ENCODE results near the gene LCP2. TPM values are rescaled to one million over a fixed set of nuclear protein-coding genes. Genes with fewer than 3 reads are reported as not detected.

Gene LCP2
- total and polyA plus RNA-seq, 7 experiments from 2014 or later = 189 to 414 (median 295) TPM

DNA sequence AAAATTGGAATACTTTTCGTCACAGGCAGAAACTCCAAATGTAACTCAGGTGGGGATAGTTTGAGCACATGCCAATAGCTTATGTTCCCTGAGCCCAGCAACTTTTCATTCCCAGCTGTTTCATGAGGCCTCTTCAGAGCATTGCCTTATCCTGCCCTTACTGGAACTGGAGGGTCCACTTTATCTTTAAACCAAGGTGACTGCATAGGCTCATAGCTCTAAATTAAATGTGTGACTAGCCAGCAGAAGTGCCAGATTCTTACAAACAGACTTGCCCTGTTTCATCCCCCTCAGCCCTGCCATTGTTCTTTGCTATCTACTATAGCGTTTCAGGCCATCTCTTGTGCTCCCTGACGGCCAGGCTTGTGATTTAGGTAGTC, 8.1 kb upstream of the LCP2 start:
- Histone ChIP-seq H3K9me3 (ENCODE audit: control insufficient read depth in 2 of 3, low read length in 3 of 3) (no peaks in the 10 kb centered on the region), H3K4me1 (ENCODE audit: control insufficient read depth in 2 of 2, insufficient read depth in 2 of 2, low read length in 2 of 2) (peaks cover 32 to 51% of the 10 kb centered on the region in 2 donors), H3K27me3 (ENCODE audit: control insufficient read depth in 2 of 2, insufficient read depth in 2 of 2, low read length in 2 of 2) (no peaks in the 10 kb centered on the region), H3K4me3 (ENCODE audit: low read length) (no peak overlapping the region), H3K27ac (ENCODE audit: low read depth, low read length) (no peak overlapping the region), H3K36me3 (ENCODE audit: control insufficient read depth in 2 of 3, insufficient read depth in 3 of 3, low read length in 3 of 3) (no peaks in the 10 kb centered on the region)
- H3K36me3 Mint-ChIP-seq = peaks cover 0 to 1% (median 0%) of the 10 kb centered on the region in 5 donors
- ChIA-PET POLR2A (interaction anchor here (0.9 to 39.5 kb wide), 7 partner anchors 0 to 36 kb away, joined by 3 to 1119 read pairs (median 35); partner anchors contain the start of gene LCP2), CTCF (interaction anchor here (1.4 to 2.6 kb wide), 3 partner anchors 12 to 33 kb away, joined by 4 to 9 read pairs (median 8); no protein-coding TSS in a partner anchor)
- peak overlapping the region in 1 of 10 donors; percentile 9 for H3K4me3 Mint-ChIP-seq
- H3K27ac Mint-ChIP-seq = peak overlapping the region in 3 of 9 donors; percentile 25 to 54 (median 41)
- DNase-seq = no peak
- H3K27me3 Mint-ChIP-seq = no peaks in the 10 kb centered on the region
- intact Hi-C loops (cut with micrococcal nuclease) = no loop called here
- H3K9me3 Mint-ChIP-seq = no peaks in the 10 kb centered on the region
- no peak for ATAC-seq
- H3K4me1 Mint-ChIP-seq = peaks cover 54 to 95% (median 86%) of the 10 kb centered on the region in 7 donors

GRCh38 chr5:170305016-170305645, 7.6 kb upstream of the LCP2 start:
- intact Hi-C loops (cut with micrococcal nuclease) = no loop called here
- H3K27ac ChIP-seq (ENCODE audit: low read depth, low read length) = no peak overlapping the region
- Mint-ChIP-seq H3K27me3 (no peaks in the 10 kb centered on the region), H3K9me3 (no peaks in the 10 kb centered on the region), H3K36me3 (peaks cover 0 to 1% (median 0%) of the 10 kb centered on the region in 5 donors), H3K4me1 (peaks cover 50 to 95% (median 85%) of the 10 kb centered on the region in 7 donors), H3K27ac (peak overlapping the region in 3 of 9 donors; percentile 26 to 97 (median 43)), H3K4me3 (peak overlapping the region in 1 of 10 donors; percentile 57)
- ChIA-PET CTCF (interaction anchor here (1.4 to 2.6 kb wide), 3 partner anchors 12 to 34 kb away, joined by 4 to 9 read pairs (median 8); no protein-coding TSS in a partner anchor), POLR2A (interaction anchor here (1.1 to 39.5 kb wide), 8 partner anchors 0 to 43 kb away, joined by 3 to 1119 read pairs (median 26); partner anchors contain the start of gene LCP2)
- H3K27me3 ChIP-seq (ENCODE audit: control insufficient read depth in 2 of 2, insufficient read depth in 2 of 2, low read length in 2 of 2) = no peaks in the 10 kb centered on the region
- peaks cover 37 to 51% of the 10 kb centered on the region in 2 donors for H3K4me1 ChIP-seq (ENCODE audit: control insufficient read depth in 2 of 2, insufficient read depth in 2 of 2, low read length in 2 of 2)
- ATAC-seq (no peak), DNase-seq (no peak)
- no peaks in the 10 kb centered on the region for H3K9me3 ChIP-seq (ENCODE audit: control insufficient read depth in 2 of 3, low read length in 3 of 3)
- H3K36me3 ChIP-seq (ENCODE audit: control insufficient read depth in 2 of 3, insufficient read depth in 3 of 3, low read length in 3 of 3) = no peaks in the 10 kb centered on the region
- no peak overlapping the region for H3K4me3 ChIP-seq (ENCODE audit: low read length)

DNA sequence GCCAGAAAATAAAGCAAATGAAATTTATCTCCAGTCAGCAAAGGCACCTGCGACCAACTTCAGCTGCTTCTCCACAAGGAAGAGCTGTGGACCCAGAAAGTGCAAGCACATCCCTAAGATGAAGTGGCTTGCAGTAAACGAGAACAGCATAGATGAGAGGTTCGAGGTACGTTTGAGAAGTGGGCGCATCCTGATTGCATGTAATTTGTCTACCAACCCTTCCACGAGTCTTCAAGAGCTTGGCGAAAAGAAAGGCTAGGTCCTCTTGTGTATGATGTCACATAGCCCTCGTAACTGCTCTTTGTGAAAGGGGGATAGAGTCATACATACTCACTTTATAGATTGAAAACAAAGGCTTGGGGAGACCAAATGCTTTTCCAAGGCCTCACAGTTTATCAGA, 6.0 kb upstream of the LCP2 start:
- Mint-ChIP-seq H3K27ac (peak overlapping the region; percentile 74 to 99 (median 96)), H3K9me3 (peaks cover 0 to 2% (median 0%) of the 10 kb centered on the region in 11 donors), H3K4me3 (peak overlapping the region; percentile 85 to 99 (median 92)), H3K4me1 (peaks cover 56 to 95% (median 84%) of the 10 kb centered on the region in 7 donors), H3K36me3 (peaks cover 0 to 1% (median 0%) of the 10 kb centered on the region in 5 donors), H3K27me3 (no peaks in the 10 kb centered on the region)
- Histone ChIP-seq H3K4me3 (ENCODE audit: low read length) (peak overlapping the region; percentile 54), H3K9me3 (ENCODE audit: control insufficient read depth in 2 of 3, low read length in 3 of 3) (no peaks in the 10 kb centered on the region), H3K36me3 (ENCODE audit: control insufficient read depth in 2 of 3, insufficient read depth in 3 of 3, low read length in 3 of 3) (no peaks in the 10 kb centered on the region), H3K27me3 (ENCODE audit: control insufficient read depth in 2 of 2, insufficient read depth in 2 of 2, low read length in 2 of 2) (no peaks in the 10 kb centered on the region), H3K27ac (ENCODE audit: low read depth, low read length) (peak overlapping the region; percentile 79), H3K4me1 (ENCODE audit: control insufficient read depth in 2 of 2, insufficient read depth in 2 of 2, low read length in 2 of 2) (peaks cover 49 to 56% of the 10 kb centered on the region in 2 donors)
- ChIA-PET POLR2A (interaction anchor here (1.1 to 39.5 kb wide), 9 partner anchors 2 to 44 kb away, joined by 3 to 1119 read pairs (median 17); partner anchors contain the start of gene LCP2), CTCF (interaction anchor here (0.7 to 2.6 kb wide), 14 partner anchors 9 to 47 kb away, joined by 3 to 11 read pairs (median 6); no protein-coding TSS in a partner anchor)
- ATAC-seq = no peak
- DNase-seq = peak in 1 of 9 donors; percentile 48
- intact Hi-C loops (cut with micrococcal nuclease) = loop anchor here (1.0 kb wide), 7 partner anchors 8 to 41 kb away; no protein-coding TSS in a partner anchor

- peak; percentile 44 to 92 (median 84) for DNase-seq
- Mint-ChIP-seq H3K4me1 (peaks cover 56 to 98% (median 87%) of the 10 kb centered on the region in 7 donors), H3K27ac (peak overlapping the region; percentile 74 to 99 (median 96)), H3K27me3 (no peaks in the 10 kb centered on the region), H3K4me3 (peak overlapping the region; percentile 85 to 99 (median 92)), H3K9me3 (peaks cover 0 to 2% (median 0%) of the 10 kb centered on the region in 11 donors), H3K36me3 (peaks cover 0 to 1% (median 0%) of the 10 kb centered on the region in 5 donors)
- Histone ChIP-seq H3K27me3 (ENCODE audit: control insufficient read depth in 2 of 2, insufficient read depth in 2 of 2, low read length in 2 of 2) (no peaks in the 10 kb centered on the region), H3K27ac (ENCODE audit: low read depth, low read length) (peak overlapping the region; percentile 79), H3K9me3 (ENCODE audit: control insufficient read depth in 2 of 3, low read length in 3 of 3) (no peaks in the 10 kb centered on the region), H3K36me3 (ENCODE audit: control insufficient read depth in 2 of 3, insufficient read depth in 3 of 3, low read length in 3 of 3) (no peaks in the 10 kb centered on the region), H3K4me1 (ENCODE audit: control insufficient read depth in 2 of 2, insufficient read depth in 2 of 2, low read length in 2 of 2) (peaks cover 56 to 61% of the 10 kb centered on the region in 2 donors), H3K4me3 (ENCODE audit: low read length) (peak overlapping the region; percentile 54)
- peak; percentile 86 for ATAC-seq
- POLR2A ChIA-PET = interaction anchor here (0.9 to 39.5 kb wide), 9 partner anchors 2 to 44 kb away, joined by 3 to 1119 read pairs (median 17); partner anchors contain the start of gene LCP2
- intact Hi-C loops (cut with micrococcal nuclease) = loop anchor here (1.0 kb wide), 7 partner anchors 8 to 41 kb away; no protein-coding TSS in a partner anchor
- CTCF ChIA-PET = interaction anchor here (0.7 to 18.6 kb wide), 14 partner anchors 9 to 46 kb away, joined by 3 to 430 read pairs (median 6); no protein-coding TSS in a partner anchor
Observed at GRCh38 chr5:170302653-170303501, 5.3 kb upstream of the LCP2 start.

- CTCF ChIA-PET = interaction anchor here (0.7 to 18.6 kb wide), 7 partner anchors 10 to 76 kb away, joined by 3 to 430 read pairs (median 11); no protein-coding TSS in a partner anchor
- peaks cover 57 to 61% of the 10 kb centered on the region in 2 donors for H3K4me1 ChIP-seq (ENCODE audit: control insufficient read depth in 2 of 2, insufficient read depth in 2 of 2, low read length in 2 of 2)
- Mint-ChIP-seq H3K4me1 (peaks cover 56 to 95% (median 83%) of the 10 kb centered on the region in 7 donors), H3K27ac (peak overlapping the region; percentile 74 to 99 (median 95)), H3K4me3 (peak overlapping the region; percentile 85 to 99 (median 92)), H3K36me3 (peaks cover 3 to 7% (median 7%) of the 10 kb centered on the region in 5 donors), H3K9me3 (peaks cover 0 to 2% (median 0%) of the 10 kb centered on the region in 11 donors), H3K27me3 (no peaks in the 10 kb centered on the region)
- peaks cover 0 to 6% (median 0%) of the 10 kb centered on the region in 3 experiments for H3K36me3 ChIP-seq (ENCODE audit: control insufficient read depth in 2 of 3, insufficient read depth in 3 of 3, low read length in 3 of 3)
- peak overlapping the region; percentile 54 for H3K4me3 ChIP-seq (ENCODE audit: low read length)
- H3K9me3 ChIP-seq (ENCODE audit: control insufficient read depth in 2 of 3, low read length in 3 of 3) = no peaks in the 10 kb centered on the region
- no peaks in the 10 kb centered on the region for H3K27me3 ChIP-seq (ENCODE audit: control insufficient read depth in 2 of 2, insufficient read depth in 2 of 2, low read length in 2 of 2)
- intact Hi-C loops (cut with micrococcal nuclease) = no loop called here
- POLR2A ChIA-PET = interaction anchor here (0.9 to 39.5 kb wide), 6 partner anchors 3 to 40 kb away, joined by 3 to 1119 read pairs (median 39); partner anchors contain the start of gene LCP2
- H3K27ac ChIP-seq (ENCODE audit: low read depth, low read length) = peak overlapping the region; percentile 79
- no peak for ATAC-seq
- no peak for DNase-seq
Observed at GRCh38 chr5:170301981-170302652, 4.5 kb upstream of the LCP2 start.
